Measurements from ENCODE around the gene MORC2. TPM values are rescaled to one million over a fixed set of nuclear protein-coding genes. Genes with fewer than 3 reads are reported as not detected.

The MORC2 gene
- total RNA-seq, 4 donors from 2014 or later = 9.5 to 24.0 (median 13.1) TPM

- DNase-seq = no peak
- H3K4me3 ChIP-seq = no peak overlapping the region
Measured at GRCh38 chr22:30931541-30932300, 36.9 kb downstream of the MORC2 start.

GRCh38 chr22:30930228-30930627, 38.3 kb downstream of the MORC2 start:
- H3K27ac ChIP-seq = no peak overlapping the region
- H3K27me3 ChIP-seq = no peaks in the 10 kb centered on the region
- DNase-seq = no peak
- H3K36me3 ChIP-seq = peaks cover 41 to 100% (median 64%) of the 10 kb centered on the region in 3 donors
- no peak overlapping the region for H3K4me3 ChIP-seq
- 85 to 98% methylated on average over 3 of the region's 3 CpGs for WGBS, 2 donors
- TF ChIP-seq CTCF (IDR thresholded peaks at IDR 0.05) = no peak
- TF ChIP-seq POLR2A (IDR thresholded peaks at IDR 0.05) = no peak
- intact Hi-C loops (cut with DNase I) = no loop called here
- no peaks in the 10 kb centered on the region for H3K4me1 ChIP-seq
- no peaks in the 10 kb centered on the region for H3K9me3 ChIP-seq

More at GRCh38 chr22:30931541-30932300, 36.9 kb downstream of the MORC2 start:
- no peaks in the 10 kb centered on the region for H3K27me3 ChIP-seq
- intact Hi-C loops (cut with DNase I) = no loop called here
- peaks cover 42 to 100% (median 70%) of the 10 kb centered on the region in 3 donors for H3K36me3 ChIP-seq
- WGBS, 2 donors = 94 to 98% methylated on average over 4 of the region's 4 CpGs
- no peaks in the 10 kb centered on the region for H3K9me3 ChIP-seq
- TF ChIP-seq CTCF (IDR thresholded peaks at IDR 0.05) (no peak), POLR2A (IDR thresholded peaks at IDR 0.05) (no peak)
- no peak overlapping the region for H3K27ac ChIP-seq
- peaks cover 0 to under 1% (median 0%) of the 10 kb centered on the region in 3 donors for H3K4me1 ChIP-seq

GRCh38 chr22:30928401-30928800, 40.2 kb downstream of the MORC2 start:
- Histone ChIP-seq H3K9me3 (no peaks in the 10 kb centered on the region), H3K27ac (no peak overlapping the region), H3K4me3 (no peak overlapping the region), H3K4me1 (no peaks in the 10 kb centered on the region), H3K27me3 (no peaks in the 10 kb centered on the region), H3K36me3 (peaks cover 24 to 96% (median 46%) of the 10 kb centered on the region in 3 donors)
- TF ChIP-seq POLR2A (IDR thresholded peaks at IDR 0.05) (no peak), CTCF (IDR thresholded peaks at IDR 0.05) (no peak)
- intact Hi-C loops (cut with DNase I) = loop anchor here (5.0 to 10.0 kb wide), 2 partner anchors 166 to 294 kb away; partner anchors contain the start of gene SLC35E4
- 91 to 95% methylated on average over 6 of the region's 6 CpGs for WGBS, 2 donors
- no peak for DNase-seq

- TF ChIP-seq POLR2A (IDR thresholded peaks at IDR 0.05) (no peak), CTCF (IDR thresholded peaks at IDR 0.05) (no peak)
- WGBS, 2 donors = 77 to 92% methylated on average over 4 to 10 of the region's 10 CpGs
- DNase-seq = no peak
- peaks cover 19 to 90% (median 40%) of the 10 kb centered on the region in 3 donors for H3K36me3 ChIP-seq
- intact Hi-C loops (cut with DNase I) = loop anchor here (5.0 to 10.0 kb wide), 2 partner anchors 166 to 293 kb away; partner anchors contain the start of gene SLC35E4
- H3K4me1 ChIP-seq = no peaks in the 10 kb centered on the region
- H3K27me3 ChIP-seq = no peaks in the 10 kb centered on the region
- no peak overlapping the region for H3K4me3 ChIP-seq
- no peak overlapping the region for H3K27ac ChIP-seq
- no peaks in the 10 kb centered on the region for H3K9me3 ChIP-seq
Measured at GRCh38 chr22:30927806-30928205, 40.8 kb downstream of the MORC2 start.

GRCh38 chr22:30926706-30927105, 41.9 kb downstream of the MORC2 start:
- H3K27me3 ChIP-seq = no peaks in the 10 kb centered on the region
- no peak overlapping the region for H3K4me3 ChIP-seq
- DNase-seq = no peak
- WGBS, 2 donors = 74 to 79% methylated on average over 4 of the region's 4 CpGs
- peaks cover 8 to 79% (median 29%) of the 10 kb centered on the region in 3 donors for H3K36me3 ChIP-seq
- intact Hi-C loops (cut with DNase I) = loop anchor here (5.0 to 10.0 kb wide), 2 partner anchors 164 to 292 kb away; partner anchors contain the start of gene SLC35E4
- no peak overlapping the region for H3K27ac ChIP-seq
- TF ChIP-seq CTCF (IDR thresholded peaks at IDR 0.05) = no peak
- no peak for TF ChIP-seq POLR2A (IDR thresholded peaks at IDR 0.05)
- peaks cover 0 to 7% (median 0%) of the 10 kb centered on the region in 3 donors for H3K4me1 ChIP-seq
- no peaks in the 10 kb centered on the region for H3K9me3 ChIP-seq

All from esophagus squamous epithelium (tissue), 5 donors.